Esophagus muscularis mucosa (tissue), 3 donors: ENCODE results near the gene MKRN2.
A peak's percentile ranks its signal among the peaks of the same experiment; 100 is the strongest.

Source experiments
- CTCF ChIP-seq, 3 experiments: fragments of 200-600 bp in 2 of 3; fragments of 450-650 bp in 1 of 3; sonication (generic) in 2 of 3; IDR thresholded peaks; one replicate each; pipeline ENCODE4 v1.5.1; 2017 to 2019; ENCODE audit warnings: antibody characterized with exemption in 3 of 3, mild to moderate bottlenecking in 2 of 3, moderate library complexity in 1 of 3
- POLR2AphosphoS5 ChIP-seq, 2 donors: sonication (generic); formaldehyde crosslinking; IDR thresholded peaks; one replicate each; pipeline ENCODE4 v1.6.1; 2017; ENCODE audit warnings: antibody characterized with exemption in 2 of 2

GRCh38 chr3:12588039-12589009, 31.4 kb downstream of the MKRN2 start:
- TF ChIP-seq POLR2AphosphoS5 (IDR thresholded peaks at IDR 0.05) (peak in 1 of 2 donors; percentile 4), CTCF (IDR thresholded peaks at IDR 0.05) (no peak)
